GM19351 (cell line): ENCODE results near the gene TMEM253.

ENCODE experiments used
- ATAC-seq: cut with Tn5 transposase; IDR thresholded peaks from one replicate; pipeline ENCODE4 v1.9.1; 2021; ENCODE audit warnings: mild to moderate bottlenecking, moderate library complexity; ENCODE audit not compliant: unreplicated experiment

Gene TMEM253

GRCh38 chr14:21100931-21101330, at the start of gene TMEM253:
TSS of gene TMEM253 (plus strand) at chr14:21101066. CDS start at chr14:21101344, 278 bp downstream.
- no peak for ATAC-seq

- ATAC-seq, result no peak
Measured at GRCh38 chr14:21053184-21054122, 47.4 kb upstream of the TMEM253 start.

- no peak for ATAC-seq
Measured at GRCh38 chr14:21054123-21054767, 46.6 kb upstream of the TMEM253 start.

GRCh38 chr14:21054768-21055145, 46.1 kb upstream of the TMEM253 start:
- ATAC-seq, result no peak

GRCh38 chr14:21055432-21056117, 45.3 kb upstream of the TMEM253 start:
- no peak for ATAC-seq

- no peak for ATAC-seq
Measured at GRCh38 chr14:21056520-21057163, 44.2 kb upstream of the TMEM253 start.

- no peak for ATAC-seq
Measured at GRCh38 chr14:21057803-21058675, 42.8 kb upstream of the TMEM253 start, which contains the start of gene RNASE8. TSS of gene RNASE8 (plus strand) at chr14:21057822. CDS start at chr14:21057893, 71 bp downstream.

- ATAC-seq, result no peak
Measured at GRCh38 chr14:21058903-21059302, 42.0 kb upstream of the TMEM253 start.

- no peak for ATAC-seq
Measured at GRCh38 chr14:21059842-21060613, 40.8 kb upstream of the TMEM253 start.

GRCh38 chr14:21060614-21061346, 40.1 kb upstream of the TMEM253 start:
- ATAC-seq, result no peak

GRCh38 chr14:21061347-21061668, 39.6 kb upstream of the TMEM253 start:
- ATAC-seq, result no peak

- no peak for ATAC-seq
Measured at GRCh38 chr14:21063479-21063878, 37.4 kb upstream of the TMEM253 start.

GRCh38 chr14:21066882-21067502, 33.9 kb upstream of the TMEM253 start:
- no peak for ATAC-seq

- no peak for ATAC-seq
Measured at GRCh38 chr14:21068521-21069387, 32.1 kb upstream of the TMEM253 start.

GRCh38 chr14:21069388-21070082, 31.3 kb upstream of the TMEM253 start:
- ATAC-seq, result no peak

GRCh38 chr14:21070083-21070609, 30.7 kb upstream of the TMEM253 start, which contains the start of gene ARHGEF40:
TSS of gene ARHGEF40 (plus strand) at chr14:21070304. CDS start at chr14:21070397, 93 bp downstream.
- no peak for ATAC-seq
